Suprapubic skin (tissue), 3 donors: ENCODE results near the gene TEAD2.

ENCODE experiments used
- CTCF ChIP-seq, 2 donors: fragments of 200-600 bp in 1 of 2; fragments of 450-650 bp in 1 of 2; sonication (generic) in 1 of 2; IDR thresholded peaks; one replicate each; pipeline ENCODE4 v1.5.1; 2016 to 2019; ENCODE audit warnings: antibody characterized with exemption in 2 of 2, mild to moderate bottlenecking in 1 of 2, moderate library complexity in 1 of 2
- EP300 ChIP-seq: sonication (generic); formaldehyde crosslinking; IDR thresholded peaks from one replicate; pipeline ENCODE4 v1.6.1; 2017; ENCODE audit warnings: antibody characterized with exemption

- TF ChIP-seq CTCF (IDR thresholded peaks at IDR 0.05) (no peak), EP300 (no peak)
Observed at GRCh38 chr19:49359851-49360820, 2.1 kb downstream of the TEAD2 start.
